Urinary bladder (tissue), 4 donors: ENCODE results near the gene KIF6. TPM values are rescaled to one million over a fixed set of nuclear protein-coding genes. Genes with fewer than 3 reads are reported as not detected.

Experiments
- DNase-seq: peaks from one replicate; pipeline ENCODE4 v3.0.0-alpha.2; 2015; ENCODE audit errors: extremely low spot score
- H3K27ac ChIP-seq: one replicate; pipeline ENCODE4 v1.5.1; 2013; ENCODE audit warnings: low read depth, mild to moderate bottlenecking, moderate library complexity
- H3K36me3 ChIP-seq: one replicate; pipeline ENCODE4 v1.6.1; 2013; ENCODE audit warnings: mild to moderate bottlenecking, moderate library complexity; ENCODE audit not compliant: insufficient read depth
- H3K4me1 ChIP-seq: one replicate; pipeline ENCODE4 v1.6.1; 2013; ENCODE audit warnings: mild to moderate bottlenecking, moderate library complexity; ENCODE audit not compliant: insufficient read depth
- H3K4me3 ChIP-seq: one replicate; pipeline ENCODE4 v1.5.1; 2013; ENCODE audit warnings: low read depth, low read length
- WGBS: extraction: QIAGEN DNeasy Blood & Tissue Kit; methylation state at CpG from one replicate; pipeline ENCODE4 v1.1.7; 2013; 5-methylcytosine and 5-hydroxymethylcytosine counted together
- polyA plus RNA-seq: library from polyadenylated mRNA; stranded (reverse); fragments of 200-250 nt; gene quantifications from one replicate; pipeline ENCODE4 v1.2.3, GENCODE V29; 2013
- total RNA-seq: library from RNA; depleted of rRNA; stranded (reverse); fragments of >200 nt; gene quantifications from one replicate; pipeline ENCODE4 v1.2.3, GENCODE V29; 2014
- donor health status: healthy with polysubstance abuse.
- donor health status: healthy.

The KIF6 gene
- total and polyA plus RNA-seq, 2 donors = 0.14 to 1.1 TPM

DNA sequence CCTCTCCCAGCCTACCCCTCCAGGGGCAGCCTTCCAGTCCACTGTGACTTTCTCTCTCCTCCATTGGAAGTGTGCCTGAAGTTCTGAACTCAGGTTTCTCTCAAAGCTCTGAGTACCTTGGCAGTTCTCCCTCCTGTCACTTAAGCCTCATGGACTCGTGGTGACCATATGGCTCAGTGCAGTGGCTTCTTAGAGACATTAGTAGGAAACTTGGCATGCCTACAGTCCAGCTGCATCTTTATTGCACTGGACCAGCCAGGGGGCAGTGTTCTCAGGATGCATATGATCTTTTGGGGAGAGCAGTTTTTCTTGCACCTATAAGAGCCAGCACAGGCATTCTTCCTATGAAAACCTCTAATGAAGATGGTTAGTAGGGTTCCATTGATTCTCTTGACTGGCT, 355.2 kb downstream of the KIF6 start:
- no peak overlapping the region for H3K27ac ChIP-seq
- no peaks in the 10 kb centered on the region for H3K36me3 ChIP-seq
- WGBS = 31% methylated on average over 1 of the region's 1 CpG
- no peak for DNase-seq
- no peaks in the 10 kb centered on the region for H3K4me1 ChIP-seq
- H3K4me3 ChIP-seq = no peak overlapping the region

DNA sequence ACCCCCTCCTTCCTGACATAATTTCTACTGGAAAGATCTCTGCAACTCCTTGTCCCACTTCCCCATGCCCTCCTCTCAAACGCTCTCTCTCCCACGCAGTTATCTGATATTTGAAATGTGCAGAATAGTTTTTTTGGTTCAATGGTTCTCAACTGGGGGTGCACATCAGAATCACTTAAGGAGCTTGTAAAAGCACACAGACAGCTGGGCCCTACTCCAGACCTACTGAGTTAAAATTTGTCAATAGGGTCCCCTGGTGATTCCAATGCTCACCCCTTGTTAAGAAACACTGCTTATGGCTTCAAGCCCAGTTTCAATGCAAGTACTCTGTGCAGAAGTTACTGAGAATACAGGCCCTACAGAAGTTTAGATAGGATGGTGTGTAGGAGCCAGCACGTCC, 357.5 kb downstream of the KIF6 start:
- no peaks in the 10 kb centered on the region for H3K36me3 ChIP-seq
- no peaks in the 10 kb centered on the region for H3K4me1 ChIP-seq
- WGBS = 84% methylated on average over 3 of the region's 3 CpGs
- no peak overlapping the region for H3K27ac ChIP-seq
- H3K4me3 ChIP-seq = no peak overlapping the region
- DNase-seq = no peak

DNA sequence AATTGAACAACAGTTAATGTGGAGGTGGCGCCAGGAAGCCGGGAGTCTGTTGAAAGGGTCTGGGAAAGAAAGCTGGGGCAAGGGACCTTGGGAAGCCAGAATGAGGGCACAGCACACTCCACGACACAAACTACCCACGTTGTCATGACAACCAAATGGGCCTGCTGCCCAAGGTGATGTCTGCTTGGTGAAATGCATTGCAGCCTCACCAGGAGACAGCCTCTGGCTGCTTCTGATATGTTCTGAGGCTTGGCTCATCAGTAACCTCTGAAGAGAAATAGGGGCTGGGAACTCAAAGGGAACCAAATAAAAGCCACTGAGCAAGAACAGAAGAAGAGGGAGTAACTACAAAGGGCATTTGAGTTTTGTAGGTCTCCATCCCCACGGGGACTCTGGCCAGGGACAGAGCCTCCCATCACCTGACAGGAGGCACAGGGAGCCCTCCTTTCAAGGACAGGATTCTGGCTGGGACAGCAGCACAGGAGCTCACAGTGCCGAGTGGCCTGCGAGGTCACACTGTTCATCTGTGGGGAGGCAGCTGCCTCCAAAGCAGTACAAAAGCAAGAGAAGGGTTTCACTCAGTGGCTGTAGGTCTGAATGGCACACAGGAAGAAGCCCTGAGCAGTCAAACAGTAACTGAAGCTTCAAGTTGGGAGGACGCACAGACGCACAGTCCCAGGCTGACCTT, 358.1 kb downstream of the KIF6 start:
- H3K27ac ChIP-seq = no peak overlapping the region
- no peak for DNase-seq
- H3K36me3 ChIP-seq = no peaks in the 10 kb centered on the region
- H3K4me1 ChIP-seq = no peaks in the 10 kb centered on the region
- no peak overlapping the region for H3K4me3 ChIP-seq
- 79% methylated on average over 9 of the region's 9 CpGs for WGBS

DNA sequence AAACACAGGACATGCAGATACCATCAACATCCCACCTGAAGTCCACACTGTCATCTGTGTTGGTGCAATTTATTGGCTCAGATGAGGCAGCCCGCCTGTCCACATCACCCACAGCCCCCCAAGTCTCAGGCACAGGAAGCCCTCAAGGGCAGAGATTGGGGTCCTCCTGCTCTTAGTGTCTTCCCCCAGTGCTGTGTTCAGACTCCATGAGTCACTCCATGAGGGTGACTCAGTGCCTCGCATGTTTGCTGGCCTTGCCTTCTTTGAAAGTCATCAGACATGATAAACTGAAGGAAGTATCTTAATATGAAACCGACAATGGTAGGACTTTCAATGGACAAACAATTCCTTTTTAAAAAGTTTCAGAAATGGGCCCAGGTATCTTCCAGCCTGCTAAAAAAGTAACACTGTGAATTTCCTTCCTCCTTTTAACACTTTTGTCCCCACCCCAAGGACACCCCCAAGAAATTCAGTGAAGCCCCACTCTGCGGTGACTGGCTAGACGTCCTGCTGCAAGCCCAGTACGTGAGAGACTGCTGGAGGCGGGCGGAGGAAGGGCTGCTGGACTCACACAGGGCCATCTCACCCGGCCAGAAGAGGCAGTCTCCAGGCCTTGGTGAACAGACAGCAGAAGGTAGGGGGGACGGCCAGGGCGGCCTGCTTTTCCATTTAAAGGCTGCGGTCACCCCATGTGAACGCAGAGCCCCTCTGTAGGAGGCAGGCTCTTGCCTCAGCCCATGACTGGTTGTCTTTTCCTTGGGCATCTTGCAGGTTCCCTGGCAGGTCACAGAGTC, 359.7 kb downstream of the KIF6 start:
- Histone ChIP-seq H3K27ac (no peak overlapping the region), H3K36me3 (no peaks in the 10 kb centered on the region), H3K4me3 (no peak overlapping the region), H3K4me1 (no peaks in the 10 kb centered on the region)
- WGBS = 87% methylated on average over 13 of the region's 13 CpGs
- no peak for DNase-seq

DNA sequence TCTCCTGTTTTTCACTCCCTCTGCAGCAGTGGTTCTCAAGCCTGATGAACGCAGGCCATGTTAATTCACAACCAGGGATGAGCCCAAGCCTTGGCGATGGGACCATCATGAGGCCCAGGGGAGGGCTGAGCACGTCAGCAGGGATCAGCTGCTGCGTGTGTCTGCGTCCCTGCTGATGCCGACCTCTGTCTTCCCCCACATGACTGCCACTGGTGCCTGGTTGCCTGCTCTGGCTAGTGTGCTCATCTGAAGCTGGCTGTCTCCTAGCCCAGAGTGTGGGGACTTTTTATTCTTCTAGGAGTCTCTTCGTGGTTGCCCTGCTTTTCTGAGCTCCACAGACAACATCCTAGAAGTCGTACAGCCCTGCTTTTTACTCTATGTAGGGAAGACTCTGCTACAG, 361.9 kb downstream of the KIF6 start:
- no peak overlapping the region for H3K27ac ChIP-seq
- no peaks in the 10 kb centered on the region for H3K36me3 ChIP-seq
- 87% methylated on average over 8 of the region's 8 CpGs for WGBS
- no peak overlapping the region for H3K4me3 ChIP-seq
- H3K4me1 ChIP-seq = no peaks in the 10 kb centered on the region
- no peak for DNase-seq

DNA sequence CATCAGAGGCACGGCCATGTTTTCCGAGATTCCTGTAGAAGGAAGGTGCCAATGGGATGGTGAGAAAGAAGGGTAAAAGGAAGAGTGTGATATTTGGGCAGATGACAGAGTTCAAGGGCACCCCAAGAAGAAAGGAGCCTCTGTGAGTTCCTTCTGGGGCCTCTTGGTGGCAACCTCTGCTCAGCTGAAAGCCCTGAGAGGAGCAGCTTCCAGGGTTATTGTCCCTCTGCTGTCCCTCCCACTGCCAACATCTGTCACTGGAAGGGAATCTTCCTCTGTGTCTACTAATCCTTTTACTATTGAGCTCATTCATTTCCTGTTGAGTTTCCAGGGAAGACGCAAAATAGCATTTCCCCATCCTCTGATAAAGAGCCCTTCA, 362.7 kb downstream of the KIF6 start:
- Histone ChIP-seq H3K36me3 (no peaks in the 10 kb centered on the region), H3K4me1 (no peaks in the 10 kb centered on the region), H3K27ac (no peak overlapping the region), H3K4me3 (no peak overlapping the region)
- 44% methylated on average over 3 of the region's 3 CpGs for WGBS
- no peak for DNase-seq

DNA sequence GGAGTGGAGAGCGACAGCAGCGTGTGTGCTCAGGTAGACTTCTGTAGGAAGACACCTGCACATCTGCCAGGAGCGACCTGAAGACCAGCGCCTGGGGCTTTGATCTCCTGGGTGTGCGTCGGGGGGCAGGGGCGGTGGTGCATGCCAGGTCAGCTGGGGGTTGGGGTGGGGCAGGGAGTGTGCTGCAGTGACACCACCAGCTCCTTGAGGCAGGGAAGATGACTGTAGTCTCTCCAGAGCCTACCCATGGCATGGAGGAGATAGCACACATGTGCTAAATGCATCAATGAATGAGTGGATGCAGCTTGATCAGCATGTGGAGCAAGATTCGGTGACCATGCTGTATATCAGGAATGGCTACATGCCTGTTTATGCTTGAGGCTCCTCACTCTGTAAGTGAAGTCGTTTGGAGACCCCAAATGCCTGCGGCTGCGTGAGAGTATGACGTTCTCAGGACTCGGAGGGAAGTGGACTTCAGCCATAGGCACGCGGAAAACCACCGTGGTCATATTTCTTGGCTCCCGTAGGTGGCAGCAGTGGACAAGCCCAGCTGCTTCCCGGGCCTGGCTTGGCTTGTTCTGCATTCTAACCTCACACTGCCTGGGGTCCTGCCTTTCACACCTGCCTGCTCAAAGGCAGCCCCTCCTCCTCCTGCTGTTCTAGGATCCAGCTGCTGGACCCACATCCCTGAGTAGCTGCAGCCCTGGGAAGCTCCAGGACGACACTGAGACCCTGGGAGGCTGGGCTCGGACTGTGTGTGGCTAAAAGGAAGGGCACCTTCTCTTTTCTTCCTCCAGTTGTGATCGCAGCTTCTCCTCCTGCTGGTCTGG, 363.3 kb downstream of the KIF6 start:
- DNase-seq = peak; percentile 35
- Histone ChIP-seq H3K27ac (no peak overlapping the region), H3K36me3 (no peaks in the 10 kb centered on the region), H3K4me3 (no peak overlapping the region), H3K4me1 (no peaks in the 10 kb centered on the region)
- WGBS = 38% methylated on average over 21 of the region's 21 CpGs

DNA sequence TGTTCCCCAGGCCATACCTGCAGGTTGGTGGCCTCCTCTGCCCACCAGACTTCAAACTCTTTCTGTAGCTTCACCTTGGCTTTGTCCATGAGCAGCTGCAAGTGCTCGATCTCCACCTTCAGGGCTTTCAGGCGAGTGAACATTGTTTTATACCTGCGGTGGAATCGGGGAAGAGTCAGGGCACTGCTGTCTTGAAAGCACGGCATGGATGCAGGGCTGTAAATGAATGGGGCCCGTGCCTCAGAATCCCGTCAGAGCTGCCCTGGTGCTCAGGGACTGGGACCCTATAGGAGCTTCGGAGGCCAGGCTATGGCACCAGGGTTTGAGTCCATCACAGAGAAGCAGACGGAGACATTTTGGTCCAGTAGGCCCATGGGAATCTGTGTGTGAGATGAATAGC, 364.8 kb downstream of the KIF6 start:
- no peak for DNase-seq
- H3K4me1 ChIP-seq = no peaks in the 10 kb centered on the region
- H3K4me3 ChIP-seq = no peak overlapping the region
- no peak overlapping the region for H3K27ac ChIP-seq
- 91% methylated on average over 9 of the region's 9 CpGs for WGBS
- no peaks in the 10 kb centered on the region for H3K36me3 ChIP-seq

DNA sequence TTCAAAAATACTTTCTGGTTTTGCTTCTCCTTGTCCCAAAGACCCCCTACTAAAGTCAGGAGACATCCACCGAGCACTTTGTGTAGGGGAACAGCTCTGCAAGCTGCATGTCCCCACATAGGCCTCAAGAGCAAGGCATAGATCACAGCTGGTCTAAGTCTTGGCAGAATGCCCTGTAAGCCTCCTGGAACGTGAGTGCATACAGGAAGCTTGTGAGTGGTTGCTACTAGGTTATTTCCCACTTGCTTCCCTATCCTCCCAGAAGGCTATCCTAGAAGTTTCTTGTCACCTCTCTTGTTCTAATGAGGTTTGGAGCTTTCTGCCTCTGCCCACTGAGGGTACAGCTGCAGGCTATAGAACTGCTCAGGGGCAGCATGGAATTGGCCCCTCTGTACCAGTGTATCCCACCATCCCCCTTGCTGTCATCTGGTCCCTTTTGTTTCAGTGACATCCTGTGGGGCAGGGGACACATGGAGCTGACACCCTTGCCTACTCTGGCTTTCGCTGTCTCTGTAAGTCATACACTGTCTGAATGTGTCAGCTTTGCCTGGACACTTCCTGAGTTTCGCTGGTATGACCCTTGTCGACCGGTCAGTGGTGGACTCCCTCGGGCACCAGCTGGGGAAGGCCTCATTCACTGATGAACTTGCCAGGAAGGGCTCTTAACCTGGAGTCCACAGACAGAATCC, 367.1 kb downstream of the KIF6 start:
- Histone ChIP-seq H3K27ac (no peak overlapping the region), H3K4me1 (no peaks in the 10 kb centered on the region), H3K36me3 (no peaks in the 10 kb centered on the region), H3K4me3 (no peak overlapping the region)
- 64% methylated on average over 7 of the region's 7 CpGs for WGBS
- peak; percentile 69 for DNase-seq

DNA sequence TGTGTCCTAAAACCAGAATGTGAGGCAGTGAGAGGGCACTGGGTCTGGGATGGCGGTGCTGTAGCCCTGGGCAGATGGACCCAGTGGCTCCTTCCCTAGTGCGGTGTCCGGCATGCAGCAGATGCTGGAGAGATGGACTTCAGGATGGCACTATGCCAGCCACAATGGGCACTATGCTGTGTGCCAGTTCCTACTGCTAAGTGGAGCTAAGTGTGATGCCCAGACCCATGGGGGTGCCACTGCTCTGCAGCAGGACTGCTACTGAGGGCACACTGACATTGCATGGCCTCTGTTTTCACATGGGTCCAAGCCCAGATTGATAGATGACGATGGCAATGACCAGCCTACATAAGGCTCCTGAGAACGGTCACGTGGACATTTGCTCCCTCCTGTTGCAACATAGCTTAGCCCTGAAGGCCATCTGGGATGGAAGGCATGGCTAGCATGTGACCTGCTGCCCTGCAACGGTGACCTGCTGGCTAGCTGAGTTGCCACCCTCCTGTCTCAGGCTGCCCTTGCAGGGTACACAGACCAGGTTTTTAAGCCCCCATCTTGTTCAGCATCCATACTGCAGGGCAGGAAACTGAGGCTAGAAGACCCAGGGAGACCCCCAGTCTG, 371.4 kb downstream of the KIF6 start:
- no peak for DNase-seq
- no peak overlapping the region for H3K27ac ChIP-seq
- no peaks in the 10 kb centered on the region for H3K4me1 ChIP-seq
- H3K36me3 ChIP-seq = no peaks in the 10 kb centered on the region
- WGBS = 95% methylated on average over 7 of the region's 7 CpGs
- H3K4me3 ChIP-seq = no peak overlapping the region

DNA sequence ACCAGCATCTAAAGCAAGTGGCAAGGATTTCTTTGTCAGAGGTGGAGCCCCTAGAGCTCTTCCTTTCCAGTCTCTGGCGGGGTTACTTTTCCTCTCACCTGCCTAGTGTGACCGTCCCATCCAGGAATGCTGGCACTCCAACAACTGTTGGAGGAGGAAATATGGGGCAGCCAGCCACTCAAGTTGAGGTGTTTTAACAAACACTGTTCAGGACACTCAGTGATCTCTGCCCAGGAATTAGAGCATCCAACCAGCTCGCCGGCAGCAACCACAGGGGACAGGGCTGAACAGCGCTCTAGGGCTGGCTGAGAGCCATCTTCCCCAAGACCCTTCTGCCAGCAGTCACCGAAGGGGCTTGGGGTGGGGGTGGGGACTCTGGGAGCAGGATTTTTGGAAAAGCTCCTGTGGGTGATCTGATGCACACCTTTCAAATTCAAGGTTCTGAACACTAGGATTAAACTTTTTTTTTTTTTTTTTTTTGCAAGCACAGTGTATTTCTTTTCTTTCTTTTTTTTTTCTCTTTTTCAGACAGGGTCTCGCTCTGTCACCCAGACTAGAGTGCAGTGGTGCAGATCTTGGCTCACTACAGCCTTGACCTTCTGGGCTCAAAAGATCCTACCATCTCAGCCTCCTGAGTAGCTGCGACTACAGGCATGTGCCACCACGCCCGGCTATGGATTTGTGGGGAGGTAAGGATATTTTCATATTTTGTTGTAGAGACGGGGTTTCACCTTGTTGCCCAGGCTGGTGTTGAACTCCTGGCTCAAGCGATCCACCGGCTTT, 374.3 kb downstream of the KIF6 start:
- no peak for DNase-seq
- WGBS = 86% methylated on average over 13 of the region's 13 CpGs
- H3K4me3 ChIP-seq = no peak overlapping the region
- no peak overlapping the region for H3K27ac ChIP-seq
- no peaks in the 10 kb centered on the region for H3K4me1 ChIP-seq
- no peaks in the 10 kb centered on the region for H3K36me3 ChIP-seq

DNA sequence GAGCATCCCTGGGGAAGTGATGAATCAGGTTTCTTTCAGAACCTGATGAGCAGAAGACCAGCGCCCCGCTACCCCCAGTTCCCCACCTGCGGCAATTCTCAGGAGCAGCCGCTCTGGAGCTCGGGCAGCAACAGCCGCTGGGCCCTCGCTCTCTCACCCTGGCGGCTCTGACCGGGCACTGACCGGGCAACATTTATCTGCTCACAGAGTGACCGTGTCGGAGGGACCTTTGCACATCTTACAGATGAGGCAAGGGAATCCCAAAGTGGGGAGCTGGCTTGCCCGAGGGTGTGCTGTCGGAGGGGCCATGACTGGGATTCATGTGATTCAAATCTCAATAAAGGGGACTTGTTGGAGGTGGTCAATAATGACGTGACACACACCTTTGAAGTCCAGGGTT, 376.5 kb downstream of the KIF6 start:
- H3K27ac ChIP-seq = no peak overlapping the region
- no peaks in the 10 kb centered on the region for H3K36me3 ChIP-seq
- no peak for DNase-seq
- WGBS = 94% methylated on average over 15 of the region's 15 CpGs
- no peak overlapping the region for H3K4me3 ChIP-seq
- no peaks in the 10 kb centered on the region for H3K4me1 ChIP-seq
